Stimulated activated effector memory CD8-positive, alpha-beta T cell treated with anti-CD3 and anti-CD28 coated beads, Interleukin-12 subunit alpha, Interleukin-12 subunit beta, amount 100 ng/mL, for 72 hours (primary cell): ENCODE data around the gene OR51I1.

Experiments
- ATAC-seq: fragments of 150-1000 bp; cut with Tn5 transposase; 2 replicates; pipeline ENCODE4 v1.10.0; 2021
- DNase-seq, 2 donors: peaks; one replicate each; pipeline ENCODE4 v3.0.0; 2021 to 2022; ENCODE audit warnings: low spot score in 2 of 2
- H3K27ac Mint-ChIP-seq: one replicate; pipeline ENCODE4 v1.8.0; 2022; ENCODE audit warnings: mild to moderate bottlenecking, mixed read lengths
- H3K36me3 Mint-ChIP-seq: one replicate; pipeline ENCODE4 v1.8.0; 2022; ENCODE audit warnings: mild to moderate bottlenecking, mixed read lengths
- H3K4me1 Mint-ChIP-seq: one replicate; pipeline ENCODE4 v1.8.0; 2022; ENCODE audit warnings: mixed read lengths
- H3K4me3 Mint-ChIP-seq: one replicate; pipeline ENCODE4 v1.8.0; 2022; ENCODE audit warnings: mild to moderate bottlenecking, mixed read lengths
- H3K9me3 Mint-ChIP-seq: one replicate; pipeline ENCODE4 v1.8.0; 2022; ENCODE audit warnings: mixed read lengths

OR51I1 gene

DNA sequence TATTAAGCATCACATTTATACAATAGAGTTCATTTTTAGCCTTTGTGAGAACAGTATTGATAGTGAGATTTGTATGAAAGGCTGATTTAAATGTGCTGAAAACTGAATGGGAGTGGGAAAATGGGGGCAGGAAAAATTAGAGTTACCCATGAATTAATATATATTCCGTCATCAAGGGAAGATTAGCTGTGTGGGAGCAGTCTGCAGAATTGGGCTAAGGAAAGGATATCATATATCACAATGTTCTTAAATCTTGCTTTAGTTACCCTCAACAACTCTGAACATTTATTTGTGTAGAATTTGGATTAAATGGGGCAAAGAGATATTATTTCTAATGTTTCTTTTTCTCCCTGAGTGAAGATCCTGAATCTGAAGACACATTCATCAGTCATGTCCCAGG lies 19.5 kb downstream of the OR51I1 start, which contains the start of gene OR51Q1:
TSS of gene OR51Q1 (plus strand) at position 301 of the 400 bp plus-strand sequence. CDS start at position 391, 90 bp downstream.
- Mint-ChIP-seq H3K27ac (no peak within 1 kb of the TSS), H3K9me3 (no peaks in the 10 kb centered on the region), H3K4me1 (no peaks in the 10 kb centered on the region), H3K36me3 (no peaks in the 10 kb centered on the region), H3K4me3 (no peak within 1 kb of the TSS)
- DNase-seq (no peak), ATAC-seq (no peak)

DNA sequence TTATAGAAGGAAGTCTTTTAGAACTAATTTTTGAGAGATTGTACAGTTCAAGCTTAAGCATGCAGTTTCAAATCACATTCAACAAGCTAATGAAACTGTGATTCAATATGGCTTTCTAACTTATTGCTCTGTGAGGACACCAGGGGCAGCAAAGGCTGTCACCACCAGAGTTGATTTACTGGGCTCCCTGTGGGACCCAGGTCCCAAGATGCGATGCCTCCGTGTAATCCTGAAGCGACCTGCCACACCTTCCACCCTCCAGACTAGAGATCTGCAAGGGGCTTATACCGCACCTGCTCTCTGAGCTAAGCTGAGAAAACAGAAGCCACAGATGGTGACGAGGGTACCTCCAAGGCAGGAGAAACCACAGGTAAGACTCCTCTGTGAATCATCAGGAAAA lies 20.3 kb downstream of the OR51I1 start:
- DNase-seq (no peak), ATAC-seq (no peak)
- Mint-ChIP-seq H3K4me3 (no peak overlapping the region), H3K4me1 (no peaks in the 10 kb centered on the region), H3K27ac (no peak overlapping the region), H3K36me3 (no peaks in the 10 kb centered on the region), H3K9me3 (no peaks in the 10 kb centered on the region)

DNA sequence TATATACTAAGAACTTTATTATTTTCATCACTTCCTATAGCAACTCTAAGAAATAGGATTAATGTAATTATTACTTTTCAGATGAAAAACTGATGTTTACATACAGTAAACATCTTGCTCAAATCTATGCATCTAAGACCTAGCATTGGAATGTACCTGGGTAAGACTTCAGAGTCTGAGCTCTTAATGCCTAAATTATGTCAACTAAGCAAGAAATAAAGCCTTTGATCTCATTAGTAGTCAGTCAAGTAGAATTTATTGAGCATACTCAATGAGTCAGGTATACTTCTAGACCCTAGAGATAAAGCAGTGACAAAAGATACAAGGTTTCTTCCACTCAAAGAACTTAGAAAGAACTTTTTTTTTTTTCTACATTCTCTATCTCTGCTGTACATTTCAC lies 36.1 kb downstream of the OR51I1 start:
- H3K36me3 Mint-ChIP-seq: no peaks in the 10 kb centered on the region
- no peaks in the 10 kb centered on the region for H3K4me1 Mint-ChIP-seq
- DNase-seq (no peak), ATAC-seq (no peak)
- no peaks in the 10 kb centered on the region for H3K9me3 Mint-ChIP-seq
- H3K27ac Mint-ChIP-seq: no peak overlapping the region
- H3K4me3 Mint-ChIP-seq: no peak overlapping the region

DNA sequence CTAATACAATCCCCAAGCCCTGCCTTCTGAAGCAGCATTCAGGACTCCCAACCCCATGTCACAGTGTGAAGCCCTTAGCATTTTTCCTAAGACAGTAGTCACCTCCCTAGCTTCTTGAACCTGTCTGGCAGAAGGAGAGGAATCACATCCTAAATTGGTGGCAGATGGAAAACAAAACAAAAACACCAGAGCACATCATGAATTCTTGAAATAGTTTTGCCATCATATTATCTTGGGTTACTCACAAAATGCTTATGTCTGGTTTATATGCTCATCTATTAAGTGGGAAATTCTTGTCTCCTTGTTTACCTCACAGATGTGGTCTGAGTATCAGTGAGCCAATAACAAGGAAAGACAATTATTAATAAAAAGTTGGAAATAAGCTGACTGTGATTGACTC lies 42.4 kb downstream of the OR51I1 start:
- Mint-ChIP-seq H3K4me1 (no peaks in the 10 kb centered on the region), H3K27ac (no peak overlapping the region), H3K36me3 (no peaks in the 10 kb centered on the region), H3K9me3 (peaks cover 3% of the 10 kb centered on the region), H3K4me3 (no peak overlapping the region)
- no peak for ATAC-seq
- no peak for DNase-seq

DNA sequence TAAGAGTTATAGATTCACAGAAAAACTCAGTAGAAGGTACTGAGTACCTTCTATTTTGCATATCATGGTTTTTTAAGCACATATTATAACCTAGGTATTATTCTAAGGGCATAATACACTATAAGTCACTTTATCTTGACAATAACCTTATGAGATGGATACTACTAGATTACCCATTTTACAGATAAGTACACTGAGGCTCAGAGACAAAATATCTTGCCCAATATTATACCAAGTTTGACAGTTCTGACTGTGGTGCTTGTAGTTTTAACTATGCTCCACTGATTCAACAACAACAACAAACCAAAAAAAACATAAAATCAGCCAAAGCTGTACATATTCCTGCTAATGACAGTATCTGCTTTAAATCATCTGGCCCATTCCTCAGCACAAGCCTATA lies 47.2 kb downstream of the OR51I1 start:
- ATAC-seq (no peak), DNase-seq (no peak)
- peaks cover 3% of the 10 kb centered on the region for H3K9me3 Mint-ChIP-seq
- H3K4me1 Mint-ChIP-seq: no peaks in the 10 kb centered on the region
- no peak overlapping the region for H3K4me3 Mint-ChIP-seq
- H3K36me3 Mint-ChIP-seq: no peaks in the 10 kb centered on the region
- no peak overlapping the region for H3K27ac Mint-ChIP-seq
